ENCODE measurements around the gene MAPKBP1. TPM values are rescaled to one million over a fixed set of nuclear protein-coding genes. Genes with fewer than 3 reads are reported as not detected.

The MAPKBP1 gene
- total RNA-seq, 1 experiment from 2014 or later, result 13.7 TPM

GRCh38 chr15:41839781-41840491 lies 65.7 kb downstream of the MAPKBP1 start:
- WGBS (ENCODE audit: extremely low coverage, insufficient read length, low lambda C conversion rate), result no CpG with 5 or more reads among the region's 16 CpGs
- Histone ChIP-seq H3K14ac (ENCODE audit: insufficient read depth, low read length) (no peak overlapping the region; the same call in 1 of the 2 replicates), H4K5ac (ENCODE audit: insufficient read length, low read depth, low read length) (no peak overlapping the region), H2BK15ac (ENCODE audit: low read depth, low read length) (no peak overlapping the region), H4K20me1 (ENCODE audit: control insufficient read depth, insufficient read depth, insufficient read length) (peaks cover 3% of the 10 kb centered on the region), H3T11ph (ENCODE audit: low read length) (no peak overlapping the region), H2AK5ac (ENCODE audit: insufficient read length, low read length) (no peak overlapping the region), H3K79me1 (ENCODE audit: insufficient read depth, low read depth, low read length, poor library complexity, severe bottlenecking) (no peaks in the 10 kb centered on the region), H2BK12ac (ENCODE audit: insufficient read length, low read depth, low read length) (no peak overlapping the region), H4K8ac (replicated peaks; ENCODE audit: insufficient read length, low read depth, low read length) (no peak overlapping the region), H3K56ac (ENCODE audit: insufficient read length, low read depth, low read length) (no peak overlapping the region), H3K4ac (ENCODE audit: low read depth, low read length) (no peak overlapping the region), H3K9me3 (ENCODE audit: control insufficient read depth, low read depth, low read length) (no peaks in the 10 kb centered on the region), H3K4me1 (ENCODE audit: insufficient read depth, low read length) (no peaks in the 10 kb centered on the region), H3K9ac (ENCODE audit: extremely low read depth, insufficient read length, low read length) (no peak overlapping the region), H2BK120ac (ENCODE audit: low read depth, low read length, poor library complexity, severe bottlenecking) (no peak overlapping the region), H3K4me2 (ENCODE audit: insufficient read depth, insufficient read length, low read length) (no peak overlapping the region), H3K18ac (ENCODE audit: insufficient read length, low read depth, low read length) (no peak overlapping the region), H3K23ac (ENCODE audit: insufficient read length, low read depth, low read length) (no peak overlapping the region), H3K27ac (ENCODE audit: insufficient read length, low read depth, low read length) (no peak overlapping the region), H3K27me3 (ENCODE audit: insufficient read depth, low read length) (no peaks in the 10 kb centered on the region), H3K79me2 (ENCODE audit: insufficient read depth, low read length) (no peaks in the 10 kb centered on the region), H2BK20ac (ENCODE audit: low read depth, low read length, poor library complexity, severe bottlenecking) (no peak overlapping the region), H2BK5ac (ENCODE audit: insufficient read length, low read length) (no peak overlapping the region), H4K91ac (ENCODE audit: insufficient read length, low read depth, low read length) (no peak overlapping the region), H3K23me2 (ENCODE audit: insufficient read length, low read depth, low read length, poor library complexity, severe bottlenecking) (no peaks in the 10 kb centered on the region), H2AFZ (ENCODE audit: low read length) (no peak overlapping the region)
- Mint-ChIP-seq H3K36me3 (ENCODE audit: insufficient read depth in 1 of 3, low read depth in 3 of 3) (peaks cover 3 to 12% (median 6%) of the 10 kb centered on the region in 3 experiments; a peak in 6 of 7 replicates), H3K27me3 (ENCODE audit: low read depth) (no peaks in the 10 kb centered on the region), H3K9me3 (no peaks in the 10 kb centered on the region), H3K4me3 (no peak overlapping the region), H3K4me1 (no peaks in the 10 kb centered on the region), H3K27ac (no peak overlapping the region)
- no peak for TF ChIP-seq CTCF (conservative IDR thresholded peaks at IDR 0.05)
- no peak for DNase-seq
